ENCODE data around the gene RASSF4.

GRCh38 chr10:44937196-44938005, 22.2 kb upstream of the RASSF4 start:
- TF ChIP-seq CTCF (IDR thresholded peaks at IDR 0.05; ENCODE audit: insufficient read depth, low read length) (no peak), REST (IDR thresholded peaks at IDR 0.05; ENCODE audit: insufficient replicate concordance, low read depth) (no peak), POLR2AphosphoS5 (IDR thresholded peaks at IDR 0.05; ENCODE audit: low read depth) (no peak)
